Smooth muscle cell (in vitro differentiated cells): Measurements from ENCODE around the gene CFAP46. TPM values are rescaled to one million over a fixed set of nuclear protein-coding genes. Genes with fewer than 3 reads are reported as not detected.
"Not testable (repeated sequence)": the region's sequence is repeated elsewhere in the genome, so short reads cannot be mapped to it uniquely, and the experiment has no call there.

Experiments
- DNase-seq: peaks from one replicate; lab custom pipeline; 2025; ENCODE audit not compliant: unreplicated experiment; lab: John Stamatoyannopoulos, UW
- H2AFZ ChIP-seq: fragments of 200-600 bp; sonication (generic); 2 replicates; pipeline ENCODE4 v1.6.0; 2016; ENCODE audit warnings: antibody characterized with exemption, low read depth, mild to moderate bottlenecking
- H3F3A ChIP-seq: fragments of 200-600 bp; sonication (generic); 2 replicates; pipeline ENCODE4 v1.6.0; 2017; ENCODE audit warnings: antibody characterized with exemption, low read depth
- H3K27ac ChIP-seq: fragments of 200-600 bp; sonication (generic); 2 replicates; pipeline ENCODE4 v1.5.1; 2016; ENCODE audit warnings: low read depth, mild to moderate bottlenecking
- H3K27me3 ChIP-seq: fragments of 200-600 bp; sonication (generic); 2 replicates; pipeline ENCODE4 v1.6.1; 2016; ENCODE audit warnings: low read depth, mild to moderate bottlenecking
- H3K36me3 ChIP-seq: fragments of 200-600 bp; sonication (generic); 2 replicates; pipeline ENCODE4 v1.5.1; 2016; ENCODE audit warnings: low read depth
- H3K4me1 ChIP-seq: fragments of 200-600 bp; sonication (generic); 2 replicates; pipeline ENCODE4 v1.5.1; 2016; ENCODE audit warnings: low read depth
- H3K4me2 ChIP-seq: fragments of 200-600 bp; sonication (generic); 2 replicates; pipeline ENCODE4 v1.6.0; 2016; ENCODE audit warnings: mild to moderate bottlenecking
- H3K4me3 ChIP-seq: fragments of 200-600 bp; sonication (generic); 2 replicates; pipeline ENCODE4 v1.5.1; 2016; ENCODE audit warnings: mild to moderate bottlenecking
- H3K79me2 ChIP-seq: fragments of 200-600 bp; sonication (generic); 2 replicates; pipeline ENCODE4 v1.6.0; 2016; ENCODE audit warnings: low read depth, mild to moderate bottlenecking
- H3K9ac ChIP-seq: fragments of 200-600 bp; sonication (generic); 2 replicates; pipeline ENCODE4 v1.6.0; 2016; ENCODE audit warnings: low read depth
- H3K9me3 ChIP-seq: fragments of 200-600 bp; sonication (generic); replicated peaks from 2 replicates; pipeline ENCODE4 v1.5.1; 2016; ENCODE audit warnings: low read depth
- H4K20me1 ChIP-seq: fragments of 200-600 bp; sonication (generic); 2 replicates; pipeline ENCODE4 v1.6.0; 2016; ENCODE audit warnings: low read depth
- WGBS: methylation state at CpG from one replicate; pipeline ENCODE4 v1.1.7; 2016; ENCODE audit warnings: low lambda C conversion rate; 5-methylcytosine and 5-hydroxymethylcytosine counted together
- polyA plus RNA-seq: library from polyadenylated mRNA; unstranded; fragments of >200 nt; fragmentation: Nextera tagmentation; extraction: Ambion mirVana; gene quantifications from 2 replicates; pipeline ENCODE4 v1.2.1, GENCODE V29; 2016
- total RNA-seq: library from RNA; depleted of rRNA; stranded (reverse); fragments of >200 nt; gene quantifications from 2 replicates; pipeline ENCODE4 v1.2.3, GENCODE V29; 2014
- TF ChIP-seq, protein P1 (sequence below): fragments of 200-600 bp; sonication (generic); IDR thresholded peaks from 2 replicates; pipeline ENCODE4 v1.5.1; 2017; ENCODE audit warnings: borderline replicate concordance, mild to moderate bottlenecking, antibody characterized with exemption; ENCODE audit not compliant: insufficient read depth, poor library complexity, severe bottlenecking

The CFAP46 gene
- total and polyA plus RNA-seq, 2 experiments from 2014 or later, result 1.1 to 2.0 TPM

DNA sequence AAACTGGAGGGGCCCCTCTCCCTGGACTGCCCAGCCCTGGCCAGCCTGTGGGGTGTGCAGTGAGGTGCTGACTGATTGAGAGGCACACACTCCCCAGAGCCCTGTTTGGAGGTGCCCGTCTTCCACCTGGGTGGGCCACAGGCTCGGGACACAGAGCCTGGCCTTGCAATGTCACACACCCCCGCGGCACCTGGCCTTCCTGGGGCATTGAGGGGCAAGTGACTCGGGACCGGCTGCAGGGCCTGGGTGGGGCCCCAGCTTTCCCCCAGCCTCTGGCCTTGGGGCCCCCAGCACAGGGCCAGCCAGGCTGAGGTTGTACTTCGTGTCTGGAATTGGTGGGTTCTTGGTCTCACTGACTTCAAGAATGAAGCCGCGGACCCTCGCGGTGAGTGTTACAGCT, 142.5 kb downstream of the CFAP46 start:
- WGBS, result 95% methylated on average over 11 of the region's 11 CpGs
- Histone ChIP-seq H3K4me3 (no peak overlapping the region), H3K79me2 (no peaks in the 10 kb centered on the region), H3K9me3 (no peaks in the 10 kb centered on the region), H4K20me1 (no peaks in the 10 kb centered on the region), H3K9ac (no peak overlapping the region), H2AFZ (no peak overlapping the region), H3K36me3 (no peaks in the 10 kb centered on the region), H3F3A (no peaks in the 10 kb centered on the region), H3K27ac (no peak overlapping the region), H3K4me2 (no peak overlapping the region), H3K4me1 (no peaks in the 10 kb centered on the region), H3K27me3 (peaks cover 5% of the 10 kb centered on the region)
- DNase-seq, result no peak
- TF ChIP-seq, protein P1, sequence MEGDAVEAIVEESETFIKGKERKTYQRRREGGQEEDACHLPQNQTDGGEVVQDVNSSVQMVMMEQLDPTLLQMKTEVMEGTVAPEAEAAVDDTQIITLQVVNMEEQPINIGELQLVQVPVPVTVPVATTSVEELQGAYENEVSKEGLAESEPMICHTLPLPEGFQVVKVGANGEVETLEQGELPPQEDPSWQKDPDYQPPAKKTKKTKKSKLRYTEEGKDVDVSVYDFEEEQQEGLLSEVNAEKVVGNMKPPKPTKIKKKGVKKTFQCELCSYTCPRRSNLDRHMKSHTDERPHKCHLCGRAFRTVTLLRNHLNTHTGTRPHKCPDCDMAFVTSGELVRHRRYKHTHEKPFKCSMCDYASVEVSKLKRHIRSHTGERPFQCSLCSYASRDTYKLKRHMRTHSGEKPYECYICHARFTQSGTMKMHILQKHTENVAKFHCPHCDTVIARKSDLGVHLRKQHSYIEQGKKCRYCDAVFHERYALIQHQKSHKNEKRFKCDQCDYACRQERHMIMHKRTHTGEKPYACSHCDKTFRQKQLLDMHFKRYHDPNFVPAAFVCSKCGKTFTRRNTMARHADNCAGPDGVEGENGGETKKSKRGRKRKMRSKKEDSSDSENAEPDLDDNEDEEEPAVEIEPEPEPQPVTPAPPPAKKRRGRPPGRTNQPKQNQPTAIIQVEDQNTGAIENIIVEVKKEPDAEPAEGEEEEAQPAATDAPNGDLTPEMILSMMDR, result no peak

DNA sequence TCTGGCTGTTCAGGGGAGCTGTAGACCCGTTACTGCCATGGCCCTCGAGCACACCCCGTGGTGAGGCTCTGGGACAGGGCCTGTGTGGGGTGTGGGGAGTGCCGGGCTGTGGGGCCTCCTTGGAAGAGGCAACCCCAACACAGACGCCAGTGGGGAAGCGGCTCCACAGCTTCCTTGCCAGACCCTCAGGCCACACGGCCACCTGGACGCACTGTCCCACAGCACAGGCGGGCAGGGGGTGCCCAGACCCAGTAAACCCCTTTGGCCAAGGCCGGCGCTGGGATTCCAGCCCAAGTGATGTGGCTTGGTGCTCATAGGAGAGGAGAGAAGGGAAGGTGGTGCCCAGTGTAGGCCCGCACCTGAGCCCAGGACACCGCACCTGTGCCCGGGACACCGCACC, 143.5 kb downstream of the CFAP46 start:
- no peak overlapping the region for H3K4me2 ChIP-seq
- H3K27ac ChIP-seq, result no peak overlapping the region
- no peaks in the 10 kb centered on the region for H3K36me3 ChIP-seq
- H4K20me1 ChIP-seq, result no peaks in the 10 kb centered on the region
- no peaks in the 10 kb centered on the region for H3F3A ChIP-seq
- H3K9me3 ChIP-seq, result no peaks in the 10 kb centered on the region
- H3K4me3 ChIP-seq, result no peak overlapping the region
- no peaks in the 10 kb centered on the region for H3K79me2 ChIP-seq
- H3K9ac ChIP-seq, result no peak overlapping the region
- H2AFZ ChIP-seq, result no peak overlapping the region
- no peaks in the 10 kb centered on the region for H3K4me1 ChIP-seq
- no peak for DNase-seq
- WGBS, result 95% methylated on average over 12 of the region's 15 CpGs
- TF ChIP-seq, protein P1, result no peak
- peaks cover 5% of the 10 kb centered on the region for H3K27me3 ChIP-seq

DNA sequence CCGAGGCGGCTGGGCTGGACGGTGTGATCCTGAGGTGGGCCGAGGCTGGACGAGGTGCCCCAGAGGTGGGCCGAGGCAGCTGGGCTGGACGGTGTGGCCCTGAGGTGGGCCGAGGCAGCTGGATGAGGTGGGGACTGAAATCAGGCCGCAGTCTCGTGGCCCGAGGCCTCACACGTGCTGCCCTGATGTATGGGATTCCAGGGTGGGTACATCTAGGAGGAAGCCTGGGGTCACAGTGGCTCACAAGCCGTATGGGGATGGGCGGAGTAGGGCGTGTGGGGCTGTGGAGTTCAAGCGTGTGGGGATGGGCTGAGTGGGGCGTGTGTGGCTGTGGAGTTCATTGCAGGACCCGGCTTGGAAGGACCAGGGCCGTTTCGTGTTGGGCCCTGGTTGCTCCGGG, 144.0 kb downstream of the CFAP46 start:
- Histone ChIP-seq H3K4me2 (no peak overlapping the region), H3K4me3 (no peak overlapping the region), H3F3A (no peaks in the 10 kb centered on the region), H3K36me3 (no peaks in the 10 kb centered on the region), H3K27ac (no peak overlapping the region), H2AFZ (no peak overlapping the region), H3K27me3 (peaks cover 8% of the 10 kb centered on the region), H3K9ac (no peak overlapping the region), H3K79me2 (no peaks in the 10 kb centered on the region), H3K4me1 (no peaks in the 10 kb centered on the region), H4K20me1 (no peaks in the 10 kb centered on the region), H3K9me3 (no peaks in the 10 kb centered on the region)
- 93% methylated on average over 21 of the region's 21 CpGs for WGBS
- DNase-seq, result no peak
- TF ChIP-seq, protein P1, result no peak

DNA sequence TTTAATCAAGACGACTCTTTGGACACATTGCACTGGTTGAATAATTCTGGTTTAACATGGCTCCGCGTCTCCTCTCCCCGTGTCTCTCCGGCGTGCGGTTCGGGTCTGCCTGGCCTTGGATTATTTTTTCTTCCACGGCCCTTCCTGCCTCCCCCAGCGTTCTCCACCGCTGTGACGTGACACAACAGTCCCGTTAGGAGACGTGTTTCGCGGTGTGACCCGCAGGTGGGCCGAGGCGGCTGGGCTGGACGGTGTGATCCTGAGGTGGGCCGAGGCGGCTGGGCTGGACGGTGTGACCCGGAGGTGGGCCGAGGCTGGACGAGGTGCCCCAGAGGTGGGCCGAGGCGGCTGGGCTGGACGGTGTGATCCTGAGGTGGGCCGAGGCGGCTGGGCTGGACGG, 144.4 kb downstream of the CFAP46 start:
- not testable (repeated sequence) for H3K27ac ChIP-seq, H3K4me3 ChIP-seq, DNase-seq, H2AFZ ChIP-seq, H3K4me2 ChIP-seq, H3F3A ChIP-seq, H3K4me1 ChIP-seq, H3K36me3 ChIP-seq, H4K20me1 ChIP-seq, H3K9me3 ChIP-seq, H3K79me2 ChIP-seq, H3K27me3 ChIP-seq, H3K9ac ChIP-seq
- 96% methylated on average over 25 of the region's 32 CpGs for WGBS
